ENCODE data around the gene INCENP.

DNA sequence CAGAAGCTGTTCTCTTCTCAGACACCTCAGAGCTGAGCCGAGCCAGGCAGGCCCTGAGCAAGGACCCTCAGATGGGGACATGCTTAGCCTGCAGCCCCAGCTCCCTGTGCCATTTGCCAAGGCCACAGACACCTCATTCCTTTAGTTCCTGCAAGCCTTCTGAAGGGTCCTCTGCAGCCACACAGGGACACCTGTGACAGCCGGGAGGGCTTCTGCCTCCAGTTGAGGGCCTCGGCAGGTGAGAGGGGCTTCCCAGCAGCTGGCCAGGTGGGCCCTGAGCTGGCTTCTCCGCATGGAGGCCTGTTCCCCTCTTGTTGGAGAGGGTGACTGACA lies 18.2 kb downstream of the INCENP start:
- no peak for TF ChIP-seq TAF1 (IDR thresholded peaks at IDR 0.05; ENCODE audit: borderline replicate concordance, insufficient read depth, low read length)
- no peak for TF ChIP-seq POLR2AphosphoS5 (IDR thresholded peaks at IDR 0.05; ENCODE audit: low read depth, low read length)
- no peak for TF ChIP-seq SIN3A (IDR thresholded peaks at IDR 0.05; ENCODE audit: borderline replicate concordance, insufficient read depth, low read length)
- TF ChIP-seq, protein P1, sequence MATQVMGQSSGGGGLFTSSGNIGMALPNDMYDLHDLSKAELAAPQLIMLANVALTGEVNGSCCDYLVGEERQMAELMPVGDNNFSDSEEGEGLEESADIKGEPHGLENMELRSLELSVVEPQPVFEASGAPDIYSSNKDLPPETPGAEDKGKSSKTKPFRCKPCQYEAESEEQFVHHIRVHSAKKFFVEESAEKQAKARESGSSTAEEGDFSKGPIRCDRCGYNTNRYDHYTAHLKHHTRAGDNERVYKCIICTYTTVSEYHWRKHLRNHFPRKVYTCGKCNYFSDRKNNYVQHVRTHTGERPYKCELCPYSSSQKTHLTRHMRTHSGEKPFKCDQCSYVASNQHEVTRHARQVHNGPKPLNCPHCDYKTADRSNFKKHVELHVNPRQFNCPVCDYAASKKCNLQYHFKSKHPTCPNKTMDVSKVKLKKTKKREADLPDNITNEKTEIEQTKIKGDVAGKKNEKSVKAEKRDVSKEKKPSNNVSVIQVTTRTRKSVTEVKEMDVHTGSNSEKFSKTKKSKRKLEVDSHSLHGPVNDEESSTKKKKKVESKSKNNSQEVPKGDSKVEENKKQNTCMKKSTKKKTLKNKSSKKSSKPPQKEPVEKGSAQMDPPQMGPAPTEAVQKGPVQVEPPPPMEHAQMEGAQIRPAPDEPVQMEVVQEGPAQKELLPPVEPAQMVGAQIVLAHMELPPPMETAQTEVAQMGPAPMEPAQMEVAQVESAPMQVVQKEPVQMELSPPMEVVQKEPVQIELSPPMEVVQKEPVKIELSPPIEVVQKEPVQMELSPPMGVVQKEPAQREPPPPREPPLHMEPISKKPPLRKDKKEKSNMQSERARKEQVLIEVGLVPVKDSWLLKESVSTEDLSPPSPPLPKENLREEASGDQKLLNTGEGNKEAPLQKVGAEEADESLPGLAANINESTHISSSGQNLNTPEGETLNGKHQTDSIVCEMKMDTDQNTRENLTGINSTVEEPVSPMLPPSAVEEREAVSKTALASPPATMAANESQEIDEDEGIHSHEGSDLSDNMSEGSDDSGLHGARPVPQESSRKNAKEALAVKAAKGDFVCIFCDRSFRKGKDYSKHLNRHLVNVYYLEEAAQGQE (IDR thresholded peaks at IDR 0.05; ENCODE audit: insufficient read depth in 1 of 2, low read depth in 2 of 2, low read length in 2 of 2) = no peak

All from PFSK-1 (cell line).